Nephron progenitor cell (in vitro differentiated cells): ENCODE measurements around the gene GFPT2.

Source experiments
- DNase-seq: peaks from one replicate; pipeline ENCODE4 v3.0.0; 2021
- H3K27ac Mint-ChIP-seq: 2 replicates; pipeline ENCODE4 v1.8.0; 2021; ENCODE audit warnings: mild to moderate bottlenecking, moderate library complexity, mixed read lengths
- H3K27me3 Mint-ChIP-seq: 2 replicates; pipeline ENCODE4 v1.8.0; 2021; ENCODE audit warnings: mild to moderate bottlenecking, low read depth, mixed read lengths; ENCODE audit not compliant: poor library complexity
- H3K36me3 Mint-ChIP-seq: 2 replicates; pipeline ENCODE4 v1.8.0; 2021; ENCODE audit warnings: low read depth, mixed read lengths
- H3K4me1 Mint-ChIP-seq: 2 replicates; pipeline ENCODE4 v1.8.0; 2021; ENCODE audit warnings: mixed read lengths
- H3K4me3 Mint-ChIP-seq: 2 replicates; pipeline ENCODE4 v1.8.0; 2021; ENCODE audit warnings: mild to moderate bottlenecking, moderate library complexity, mixed read lengths
- H3K9me3 Mint-ChIP-seq: 2 replicates; pipeline ENCODE4 v1.8.0; 2021; ENCODE audit warnings: mild to moderate bottlenecking, moderate library complexity, mixed read lengths
- TF ChIP-seq, protein P1 (sequence below): fragments of 200-600 bp; sonication (generic); IDR thresholded peaks from 2 replicates; pipeline ENCODE4 v1.5.0; 2021; ENCODE audit warnings: antibody characterized with exemption

Gene GFPT2

DNA sequence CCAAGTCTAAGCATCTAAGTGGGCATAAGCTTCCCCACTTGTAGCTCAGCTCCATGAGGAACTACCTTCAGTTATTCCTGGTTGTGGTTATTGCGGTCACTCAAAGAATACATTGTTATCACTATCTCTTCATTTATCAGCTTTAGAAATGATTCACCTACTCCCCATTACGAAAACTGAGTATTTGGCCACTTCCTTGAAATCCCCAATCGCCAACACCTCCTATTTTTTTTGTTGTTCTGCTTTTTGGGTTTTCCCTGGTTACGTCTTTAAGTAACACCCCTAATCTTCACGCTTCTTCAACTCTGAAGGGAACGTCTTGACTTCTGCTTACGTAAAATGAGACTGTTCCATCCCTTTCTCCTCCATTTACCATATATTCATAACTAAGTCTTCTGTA is 81.9 kb downstream of the GFPT2 start:
- peaks cover 9% of the 10 kb centered on the region for H3K27me3 Mint-ChIP-seq
- TF ChIP-seq, protein P1, sequence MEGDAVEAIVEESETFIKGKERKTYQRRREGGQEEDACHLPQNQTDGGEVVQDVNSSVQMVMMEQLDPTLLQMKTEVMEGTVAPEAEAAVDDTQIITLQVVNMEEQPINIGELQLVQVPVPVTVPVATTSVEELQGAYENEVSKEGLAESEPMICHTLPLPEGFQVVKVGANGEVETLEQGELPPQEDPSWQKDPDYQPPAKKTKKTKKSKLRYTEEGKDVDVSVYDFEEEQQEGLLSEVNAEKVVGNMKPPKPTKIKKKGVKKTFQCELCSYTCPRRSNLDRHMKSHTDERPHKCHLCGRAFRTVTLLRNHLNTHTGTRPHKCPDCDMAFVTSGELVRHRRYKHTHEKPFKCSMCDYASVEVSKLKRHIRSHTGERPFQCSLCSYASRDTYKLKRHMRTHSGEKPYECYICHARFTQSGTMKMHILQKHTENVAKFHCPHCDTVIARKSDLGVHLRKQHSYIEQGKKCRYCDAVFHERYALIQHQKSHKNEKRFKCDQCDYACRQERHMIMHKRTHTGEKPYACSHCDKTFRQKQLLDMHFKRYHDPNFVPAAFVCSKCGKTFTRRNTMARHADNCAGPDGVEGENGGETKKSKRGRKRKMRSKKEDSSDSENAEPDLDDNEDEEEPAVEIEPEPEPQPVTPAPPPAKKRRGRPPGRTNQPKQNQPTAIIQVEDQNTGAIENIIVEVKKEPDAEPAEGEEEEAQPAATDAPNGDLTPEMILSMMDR, result no peak
- H3K27ac Mint-ChIP-seq, result no peak overlapping the region
- no peak for DNase-seq
- H3K36me3 Mint-ChIP-seq, result peaks cover 98% of the 10 kb centered on the region
- no peaks in the 10 kb centered on the region for H3K4me1 Mint-ChIP-seq
- H3K9me3 Mint-ChIP-seq, result peaks cover 92% of the 10 kb centered on the region
- H3K4me3 Mint-ChIP-seq, result no peak overlapping the region

DNA sequence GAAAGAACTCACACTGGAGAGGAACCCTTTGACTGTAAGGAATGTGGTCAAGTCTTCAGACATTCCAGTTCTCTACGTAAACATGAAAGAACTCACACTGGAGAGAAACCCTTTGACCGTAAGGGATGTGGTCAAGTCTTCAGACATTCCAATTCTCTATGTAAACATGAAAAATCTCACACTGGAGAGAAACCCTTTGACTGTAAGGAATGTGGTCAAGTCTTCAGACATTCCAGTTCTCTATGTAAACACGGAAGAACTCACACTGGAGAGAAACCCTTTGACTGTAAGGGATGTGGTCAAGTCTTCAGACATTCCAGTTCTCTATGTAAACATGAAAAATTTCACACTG is 93.9 kb downstream of the GFPT2 start:
- no peak for DNase-seq
- no peaks in the 10 kb centered on the region for H3K4me1 Mint-ChIP-seq
- H3K9me3 Mint-ChIP-seq, result peaks cover 100% of the 10 kb centered on the region
- H3K36me3 Mint-ChIP-seq, result peaks cover 100% of the 10 kb centered on the region
- no peak overlapping the region for H3K27ac Mint-ChIP-seq
- H3K27me3 Mint-ChIP-seq, result peaks cover 3% of the 10 kb centered on the region
- TF ChIP-seq, protein P1, result no peak
- H3K4me3 Mint-ChIP-seq, result no peak overlapping the region

DNA sequence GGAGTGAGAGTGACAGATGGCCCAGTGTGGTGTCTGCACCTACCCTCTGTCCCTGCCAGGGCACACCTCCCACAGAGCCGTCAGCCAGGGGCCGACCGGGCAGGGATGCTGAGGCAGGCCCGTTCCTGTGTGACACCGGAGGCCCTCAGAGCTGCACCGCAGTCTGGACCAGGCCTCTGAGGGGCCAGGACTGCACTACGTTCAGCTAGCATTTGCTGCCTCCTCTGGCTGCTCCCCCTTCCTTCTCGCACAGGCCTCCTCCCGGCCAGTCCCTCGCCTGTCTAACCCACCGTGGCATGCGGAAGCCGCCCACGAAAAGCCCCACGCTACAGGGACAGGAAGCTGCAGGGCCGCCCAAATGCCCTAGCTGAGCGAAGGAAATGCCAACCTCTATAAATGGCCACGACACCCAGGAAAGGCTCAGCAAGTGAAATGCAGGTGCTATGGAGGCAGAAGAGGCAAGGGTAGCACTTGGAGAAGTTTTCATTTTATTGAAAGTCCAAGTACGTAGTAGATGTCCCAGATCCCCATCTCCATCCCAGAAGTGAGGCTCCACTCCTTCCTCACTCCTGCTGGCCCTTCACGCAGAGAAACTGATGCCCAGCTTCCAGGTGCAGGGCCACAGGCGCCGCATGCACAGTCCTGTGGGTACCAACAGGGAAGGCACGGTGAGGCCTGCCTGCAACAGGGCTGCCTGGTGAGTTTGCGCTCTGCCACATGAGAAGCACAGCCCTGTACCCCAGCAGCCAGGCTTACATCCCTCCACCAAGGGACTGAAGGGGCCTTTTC is 99.9 kb downstream of the GFPT2 start:
- peaks cover 100% of the 10 kb centered on the region for H3K36me3 Mint-ChIP-seq

DNA sequence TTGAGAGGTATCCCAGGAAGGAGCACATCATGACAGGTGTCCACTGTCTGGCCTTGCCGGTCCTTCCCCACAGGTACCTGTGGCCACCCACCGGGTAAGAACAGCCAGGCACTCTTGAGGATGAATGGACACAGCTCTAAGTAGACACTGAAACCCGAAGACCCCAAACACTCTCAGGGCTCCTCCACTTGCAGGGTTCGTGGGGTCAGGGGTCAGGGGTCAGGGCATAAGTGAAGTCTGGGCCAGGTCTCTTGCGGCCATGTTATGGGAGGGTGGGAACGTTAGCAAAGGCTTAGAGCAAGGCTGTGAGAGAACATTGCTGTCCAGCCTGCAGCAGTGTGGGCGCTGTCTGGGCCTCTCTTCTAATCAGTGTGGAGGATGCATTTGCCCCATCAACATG is 101.2 kb downstream of the GFPT2 start:
- TF ChIP-seq, protein P1, result no peak
- H3K36me3 Mint-ChIP-seq, result peaks cover 100% of the 10 kb centered on the region
- H3K4me1 Mint-ChIP-seq, result no peaks in the 10 kb centered on the region
- no peaks in the 10 kb centered on the region for H3K27me3 Mint-ChIP-seq
- peaks cover 99% of the 10 kb centered on the region for H3K9me3 Mint-ChIP-seq
- H3K27ac Mint-ChIP-seq, result no peak overlapping the region
- DNase-seq, result no peak
- H3K4me3 Mint-ChIP-seq, result no peak overlapping the region

More for the DNA sequence above, 99.9 kb downstream of the GFPT2 start:
- Mint-ChIP-seq H3K4me3 (no peak overlapping the region), H3K4me1 (no peaks in the 10 kb centered on the region), H3K27me3 (no peaks in the 10 kb centered on the region), H3K27ac (no peak overlapping the region), H3K9me3 (peaks cover 99% of the 10 kb centered on the region)
- TF ChIP-seq, protein P1, result no peak
- no peak for DNase-seq

DNA sequence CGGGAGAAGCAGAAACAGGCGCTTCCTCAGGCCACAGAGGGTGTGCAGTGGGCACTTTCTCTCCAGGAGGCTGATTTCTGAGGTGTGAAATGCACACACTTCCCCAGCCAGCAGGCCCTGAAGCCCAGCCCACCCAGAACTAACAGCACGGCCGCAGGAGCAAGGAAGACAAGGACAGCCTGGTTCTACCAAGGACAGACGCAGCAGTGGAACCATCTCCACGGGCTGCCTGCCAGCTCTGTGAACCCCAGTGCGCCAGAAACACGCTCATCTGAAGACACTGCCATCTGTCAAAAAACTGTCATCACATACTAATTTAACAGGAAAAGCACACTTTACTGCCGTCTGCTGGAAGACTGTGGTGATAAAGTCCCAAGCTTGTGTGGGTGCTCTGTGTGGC is 102.0 kb downstream of the GFPT2 start:
- DNase-seq, result no peak
- Mint-ChIP-seq H3K36me3 (peaks cover 100% of the 10 kb centered on the region), H3K4me1 (no peaks in the 10 kb centered on the region), H3K4me3 (no peak overlapping the region), H3K9me3 (peaks cover 98% of the 10 kb centered on the region), H3K27me3 (no peaks in the 10 kb centered on the region), H3K27ac (no peak overlapping the region)
- TF ChIP-seq, protein P1, result no peak
